A549 (cell line): Measurements from ENCODE around the gene LCN15. TPM values are rescaled to one million over a fixed set of nuclear protein-coding genes. Genes with fewer than 3 reads are reported as not detected.
A peak's percentile ranks its signal among the peaks of the same experiment; 100 is the strongest.
"Not testable (repeated sequence)": the region's sequence is repeated elsewhere in the genome, so short reads cannot be mapped to it uniquely, and the experiment has no call there.

Source experiments
- ATAC-seq, 2 experiments: fragments of 200-7000 bp in 1 of 2; fragments of >200 bp in 1 of 2; cut with Nextera tagmentation in 1 of 2; cut with Tn5 transposase in 1 of 2; 3 replicates each; pipeline versions ENCODE4 v1.8.0 to v1.9.1; 2018 to 2020; ENCODE audit warnings: mild to moderate bottlenecking in 1 of 2, moderate library complexity in 1 of 2
- CTCF ChIA-PET: fragments of 300-600 bp; sonication (Branson Sonifier 250); formaldehyde crosslinking; extraction: SDS; loops from one replicate; lab custom pipeline; 2021; ENCODE audit warnings: antibody characterized with exemption, inconsistent platforms; lab: Yijun Ruan, JAX
- POLR2A ChIA-PET: fragments of 350-600 bp; formaldehyde crosslinking; extraction: SDS; loops from one replicate; lab custom pipeline; 2021; ENCODE audit warnings: antibody characterized with exemption, inconsistent platforms; lab: Yijun Ruan, JAX
- DNase-seq, 2 experiments: peaks; one replicate each; pipeline versions ENCODE4 v3.0.0 to v3.0.0-alpha.2; 2011 to 2016; ENCODE audit warnings: low read depth in 1 of 2, low spot score in 1 of 2
- FAIRE-seq: peaks from 2 replicates; lab custom pipeline; 2011; peaks lifted over from hg19 to GRCh38; lab: Jason Lieb, UNC
- H3K27ac ChIP-seq, 2 experiments: fragments of >200 bp; sonication (Bioruptor Twin); formaldehyde crosslinking; 3 replicates each; pipeline ENCODE4 v1.5.1; 2016 to 2017
- H3K4me1 ChIP-seq: fragments of >200 bp; sonication (Bioruptor Twin); formaldehyde crosslinking; 3 replicates; pipeline ENCODE4 v1.6.1; 2016
- H3K4me2 ChIP-seq: fragments of >200 bp; sonication (Bioruptor Twin); formaldehyde crosslinking; 3 replicates; pipeline ENCODE4 v1.6.1; 2016
- H3K4me3 ChIP-seq: fragments of >200 bp; sonication (Bioruptor Twin); formaldehyde crosslinking; 3 replicates; pipeline ENCODE4 v1.5.1; 2016
- H3K9me3 ChIP-seq: fragments of >200 bp; sonication (Bioruptor Twin); formaldehyde crosslinking; 3 replicates; pipeline ENCODE4 v1.6.1; 2016
- CEBPB ChIP-seq, 2 experiments: fragments of >200 bp in 1 of 2; sonication (Bioruptor Twin) in 1 of 2; formaldehyde crosslinking in 1 of 2; IDR thresholded peaks; 2 replicates each; pipeline ENCODE4 v1.6.1; 2012 to 2016
- CHD4 ChIP-seq: fragments of 200-600 bp; sonication (generic); IDR thresholded peaks from 2 replicates; pipeline ENCODE4 v1.6.1; 2016; ENCODE audit warnings: antibody characterized with exemption, mild to moderate bottlenecking, borderline replicate concordance
- FOSL2 ChIP-seq, 2 experiments: fragments of 450-650 bp in 1 of 2; fragments of >200 bp in 1 of 2; sonication (Bioruptor Twin) in 1 of 2; formaldehyde crosslinking; IDR thresholded peaks; 2 replicates each; pipeline versions ENCODE4 v1.5.0 to v1.6.1; 2016 to 2020; ENCODE audit warnings: mild to moderate bottlenecking in 1 of 2, moderate library complexity in 1 of 2
- HDAC2 ChIP-seq: fragments of 200-600 bp; sonication (generic); IDR thresholded peaks from 2 replicates; pipeline ENCODE4 v1.6.1; 2016
- HOXB5 ChIP-seq: fragments of 250-450 bp; sonication (Bioruptor Pico); IDR thresholded peaks from 2 replicates; pipeline ENCODE4 v1.5.0; 2020; ENCODE audit warnings: mild to moderate bottlenecking, moderate library complexity
- KDM1A ChIP-seq: fragments of 200-600 bp; sonication (generic); IDR thresholded peaks from 2 replicates; pipeline ENCODE4 v1.6.1; 2016; ENCODE audit warnings: low read depth, mild to moderate bottlenecking
- MAZ ChIP-seq: fragments of 150-350 bp; IDR thresholded peaks from 2 replicates; pipeline ENCODE4 v1.6.1; 2014; ENCODE audit warnings: antibody characterized with exemption, low read depth, low read length, borderline replicate concordance
- NPAS2 ChIP-seq: fragments of 250-450 bp; sonication (Bioruptor Pico); IDR thresholded peaks from 2 replicates; pipeline ENCODE4 v1.8.0; 2022; ENCODE audit warnings: mild to moderate bottlenecking, moderate library complexity, borderline replicate concordance
- NR3C1 ChIP-seq: fragments of >200 bp; sonication (Bioruptor Twin); formaldehyde crosslinking; IDR thresholded peaks from 3 replicates; pipeline ENCODE4 v1.6.1; 2017
- PHF8 ChIP-seq: fragments of 200-600 bp; sonication (generic); IDR thresholded peaks from 2 replicates; pipeline ENCODE4 v1.6.1; 2016; ENCODE audit warnings: low read depth, mild to moderate bottlenecking, antibody characterized with exemption, moderate library complexity, borderline replicate concordance
- POLR2AphosphoS2 ChIP-seq: conservative IDR thresholded peaks from 2 replicates; pipeline ENCODE4 v1.6.1; 2012; ENCODE audit warnings: low read length, improper control_type of control experiment, inconsistent platforms
- RARB ChIP-seq: fragments of 250-450 bp; sonication (Bioruptor Pico); IDR thresholded peaks from 2 replicates; pipeline ENCODE4 v1.8.0; 2021; ENCODE audit warnings: mild to moderate bottlenecking, moderate library complexity
- TP53 ChIP-seq: fragments of 250-450 bp; sonication (Bioruptor Pico); IDR thresholded peaks from 2 replicates; pipeline ENCODE4 v1.5.0; 2021; ENCODE audit warnings: mild to moderate bottlenecking, moderate library complexity
- ZC3H11A ChIP-seq: fragments of 450-650 bp; IDR thresholded peaks from 2 replicates; pipeline ENCODE4 v1.6.1; 2014; ENCODE audit warnings: antibody characterized with exemption, mild to moderate bottlenecking
- WGBS: methylation state at CpG from one replicate; pipeline ENCODE4 v1.1.6; 2017; ENCODE audit errors: missing lambda C conversion rate; 5-methylcytosine and 5-hydroxymethylcytosine counted together
- polyA plus RNA-seq, 4 experiments: library from polyadenylated mRNA; depleted of rRNA in 3 of 4; stranded (reverse); fragments of >200 nt; fragmentation: RNase III in 1 of 4; extraction: RNeasy Plus Mini Kit Qiagen cat#74134 plus additional on column Dnase treatment in 1 of 4; gene quantifications; 2 replicates in 3 of 4; 3 replicates in 1 of 4; pipeline ENCODE4 v1.2.3, GENCODE V29; 2011 to 2017
- TF ChIP-seq, protein P1 (sequence below): fragments of >200 bp; sonication (Bioruptor Twin); formaldehyde crosslinking; IDR thresholded peaks from 3 replicates; pipeline ENCODE4 v1.5.1; 2016

The LCN15 gene
- polyA plus RNA-seq, 2 of the 4 experiments (the other 2 are of a cell fraction) = 0.09 to 0.10 TPM

DNA sequence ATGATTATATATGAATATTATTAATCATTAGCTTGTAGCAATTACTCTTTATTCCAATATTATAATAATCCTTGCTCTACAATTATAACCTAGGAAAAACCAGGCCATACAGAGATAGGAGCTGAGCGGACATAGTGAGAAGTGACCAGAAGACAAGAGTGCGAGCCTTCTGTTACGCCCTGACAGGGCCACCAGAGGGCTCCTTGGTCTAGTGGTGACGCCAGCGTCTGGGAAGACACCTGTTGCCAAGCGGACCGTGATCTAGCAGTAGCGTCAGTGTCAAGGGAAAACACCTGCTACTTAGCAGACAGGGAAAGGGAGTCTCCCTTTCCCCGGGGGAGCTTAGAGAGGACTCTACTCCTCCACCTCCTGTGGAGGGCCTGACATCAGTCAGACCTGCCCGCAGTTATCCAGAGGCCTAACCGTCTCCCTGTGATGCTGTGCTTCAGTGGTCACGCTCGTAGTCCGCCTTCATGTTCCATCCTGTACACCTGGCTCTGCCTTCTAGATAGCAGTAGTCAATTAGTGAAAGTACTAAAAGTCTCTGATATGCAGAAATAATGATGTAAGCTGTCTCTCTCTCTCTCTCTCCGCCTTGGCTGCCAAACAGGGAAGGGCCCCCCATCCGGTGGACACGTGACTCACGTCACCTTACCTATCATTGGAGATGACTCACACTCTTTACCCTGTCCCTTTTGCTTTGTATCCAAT is 2.2 kb upstream of the LCN15 start:
- H3K4me2 ChIP-seq; H3K27ac ChIP-seq; H3K9me3 ChIP-seq; ATAC-seq; FAIRE-seq; H3K4me3 ChIP-seq; POLR2A ChIA-PET; TF ChIP-seq FOSL2 (IDR thresholded peaks at IDR 0.05): not testable (repeated sequence)
- TF ChIP-seq FOSL2 (CRISPR knock-in tag; IDR thresholded peaks at IDR 0.05) = peak; percentile 48
- TF ChIP-seq, protein P1, sequence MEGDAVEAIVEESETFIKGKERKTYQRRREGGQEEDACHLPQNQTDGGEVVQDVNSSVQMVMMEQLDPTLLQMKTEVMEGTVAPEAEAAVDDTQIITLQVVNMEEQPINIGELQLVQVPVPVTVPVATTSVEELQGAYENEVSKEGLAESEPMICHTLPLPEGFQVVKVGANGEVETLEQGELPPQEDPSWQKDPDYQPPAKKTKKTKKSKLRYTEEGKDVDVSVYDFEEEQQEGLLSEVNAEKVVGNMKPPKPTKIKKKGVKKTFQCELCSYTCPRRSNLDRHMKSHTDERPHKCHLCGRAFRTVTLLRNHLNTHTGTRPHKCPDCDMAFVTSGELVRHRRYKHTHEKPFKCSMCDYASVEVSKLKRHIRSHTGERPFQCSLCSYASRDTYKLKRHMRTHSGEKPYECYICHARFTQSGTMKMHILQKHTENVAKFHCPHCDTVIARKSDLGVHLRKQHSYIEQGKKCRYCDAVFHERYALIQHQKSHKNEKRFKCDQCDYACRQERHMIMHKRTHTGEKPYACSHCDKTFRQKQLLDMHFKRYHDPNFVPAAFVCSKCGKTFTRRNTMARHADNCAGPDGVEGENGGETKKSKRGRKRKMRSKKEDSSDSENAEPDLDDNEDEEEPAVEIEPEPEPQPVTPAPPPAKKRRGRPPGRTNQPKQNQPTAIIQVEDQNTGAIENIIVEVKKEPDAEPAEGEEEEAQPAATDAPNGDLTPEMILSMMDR = peak; percentile 26; the same call in 1 of the 3 replicates
- DNase-seq = peak in 1 of 2 experiments; percentile 79
- CTCF ChIA-PET = interaction anchor here (0.8 to 28.0 kb wide), 14 partner anchors 0 to 301 kb away, joined by 3 to 625 read pairs (median 4); partner anchors contain the start of genes LCN15, LCN8 and TMEM141
- peaks cover 16% of the 10 kb centered on the region; the same call in 2 of the 3 replicates for H3K4me1 ChIP-seq
- WGBS = 34% methylated on average over 18 of the region's 18 CpGs

DNA sequence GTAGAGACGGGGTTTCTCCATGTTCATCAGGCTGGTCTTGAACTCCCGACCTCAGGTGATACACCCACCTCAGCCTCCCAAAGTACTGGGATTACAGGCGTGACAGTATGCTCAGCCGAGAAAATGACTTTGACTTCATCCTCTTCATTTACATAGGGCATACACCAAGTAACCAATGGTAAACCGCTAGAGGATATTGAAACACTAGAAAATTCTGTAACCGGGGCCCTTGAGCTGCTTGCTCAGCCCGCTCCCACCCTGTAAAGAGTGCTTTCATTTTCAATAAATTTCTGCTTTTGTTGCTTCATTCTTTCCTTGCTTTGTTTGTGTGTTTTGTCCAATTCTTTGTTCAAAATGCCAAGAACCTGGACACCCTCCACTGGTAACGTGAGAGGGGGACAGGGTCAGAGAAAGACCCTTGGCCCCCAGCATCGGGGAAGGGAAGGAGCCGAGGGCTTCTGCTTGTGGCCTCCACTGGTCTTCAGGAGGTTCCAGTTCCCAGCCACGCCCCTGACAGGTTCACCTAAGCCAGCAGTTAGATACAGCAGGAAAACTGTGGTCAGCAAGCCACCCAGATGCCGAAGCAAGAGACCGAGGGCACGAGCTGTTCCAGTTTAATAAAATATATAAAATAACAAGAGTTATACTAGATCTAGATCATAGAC is 1.6 kb upstream of the LCN15 start:
- CTCF ChIA-PET = interaction anchor here (0.8 to 28.0 kb wide), 11 partner anchors 1 to 302 kb away, joined by 3 to 625 read pairs (median 4); partner anchors contain the start of genes LCN15, LCN8 and TMEM141
- POLR2A ChIA-PET, H3K4me2 ChIP-seq, ATAC-seq, H3K4me3 ChIP-seq, FAIRE-seq, H3K9me3 ChIP-seq, H3K27ac ChIP-seq, DNase-seq: not testable (repeated sequence)
- WGBS = 76% methylated on average over 14 of the region's 14 CpGs
- peaks cover 20% of the 10 kb centered on the region for H3K4me1 ChIP-seq

DNA sequence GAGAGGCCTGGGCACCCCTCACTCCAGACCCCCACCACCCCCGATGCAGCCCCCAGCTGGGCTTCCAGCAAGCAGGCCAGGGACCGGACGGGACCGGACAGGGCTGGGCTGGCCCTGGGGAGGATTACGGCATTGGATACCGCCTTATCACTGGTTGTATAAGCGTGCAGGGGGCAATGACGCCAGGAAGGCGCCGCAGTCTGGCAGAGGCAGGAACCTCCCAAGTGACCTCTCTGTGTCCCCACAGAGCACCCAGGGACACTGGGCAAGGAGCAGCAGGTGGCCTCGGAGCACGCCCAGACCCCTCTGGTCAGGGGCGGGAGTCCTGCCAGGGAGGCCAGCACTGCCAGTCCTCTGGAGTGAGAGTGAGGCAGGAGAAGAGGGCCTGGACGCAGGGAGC is 723 bp upstream of the LCN15 start:
- CTCF ChIA-PET = interaction anchor here (1.2 to 28.0 kb wide), 2 partner anchors 13 to 264 kb away, joined by 4 to 625 read pairs; partner anchors contain the start of gene TMEM141
- H3K9me3 ChIP-seq = no peaks in the 10 kb centered on the region
- no peak for TF ChIP-seq CEBPB (IDR thresholded peaks at IDR 0.05)
- TF ChIP-seq PHF8 = no peak
- no peak for TF ChIP-seq ZC3H11A
- no peak for TF ChIP-seq HDAC2
- TF ChIP-seq MAZ = no peak
- TF ChIP-seq CHD4 = no peak
- TF ChIP-seq NPAS2 (CRISPR knock-in tag) = no peak
- peaks cover 16% of the 10 kb centered on the region for H3K4me1 ChIP-seq
- WGBS = 84% methylated on average over 5 of the region's 14 CpGs
- DNase-seq (no peak), ATAC-seq (no peak), FAIRE-seq (no peak)
- no peak overlapping the region for H3K27ac ChIP-seq
- POLR2A ChIA-PET = no interaction called here
- H3K4me2 ChIP-seq = no peak overlapping the region
- no peak overlapping the region for H3K4me3 ChIP-seq

DNA sequence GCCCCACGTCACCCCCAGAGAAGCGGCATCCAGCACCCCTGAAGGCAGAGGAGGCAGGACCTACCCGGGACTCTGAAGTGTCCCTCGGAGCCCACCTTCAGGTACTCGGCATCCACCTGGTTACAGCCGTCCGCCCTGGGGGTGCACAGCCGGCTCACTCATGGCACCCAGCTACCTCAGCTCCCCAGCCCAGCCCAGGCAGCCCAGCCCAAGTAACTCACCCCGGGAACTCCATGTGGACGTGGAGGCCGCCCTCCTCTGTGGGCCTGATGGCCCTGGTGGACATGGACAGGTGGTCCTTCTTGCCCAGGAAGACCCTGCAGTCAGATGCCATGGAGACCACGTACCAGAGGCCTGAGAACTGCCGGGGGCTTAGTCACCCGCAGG is 676 bp downstream of the LCN15 start:
- no peaks in the 10 kb centered on the region for H3K9me3 ChIP-seq
- peak overlapping the region; percentile 66; the same call in 1 of the 3 replicates for H3K4me2 ChIP-seq
- ATAC-seq (no peak), DNase-seq (no peak), FAIRE-seq (no peak)
- POLR2A ChIA-PET = interaction anchor here (1.3 kb wide), 1 partner anchor 36 kb away, joined by 4 read pairs; no protein-coding TSS in a partner anchor
- CTCF ChIA-PET = interaction anchor here (1.0 to 28.0 kb wide), 4 partner anchors 15 to 265 kb away, joined by 3 to 625 read pairs (median 8); partner anchors contain the start of gene TMEM141
- no peak overlapping the region for H3K4me3 ChIP-seq
- WGBS = 88% methylated on average over 14 of the region's 14 CpGs
- peaks cover 16% of the 10 kb centered on the region for H3K4me1 ChIP-seq
- TF ChIP-seq NR3C1 (no peak), TP53 (CRISPR knock-in tag) (no peak), ZC3H11A (no peak), POLR2AphosphoS2 (no peak), RARB (CRISPR knock-in tag) (no peak), HOXB5 (CRISPR knock-in tag) (no peak), KDM1A (no peak)
- H3K27ac ChIP-seq = 0 out of 6 replicates have a peak overlapping the region, but pooled peaks of 1 of the 2 experiments have one; percentile 36
